GM21737 (cell line): ENCODE data around the gene ZSCAN2.

Experiments
- ATAC-seq: cut with Tn5 transposase; IDR thresholded peaks from one replicate; pipeline ENCODE4 v1.9.1; 2021; ENCODE audit warnings: mild to moderate bottlenecking, moderate library complexity; ENCODE audit not compliant: unreplicated experiment

The ZSCAN2 gene

GRCh38 chr15:84668221-84668982 is 67.6 kb downstream of the ZSCAN2 start:
- no peak for ATAC-seq

DNA sequence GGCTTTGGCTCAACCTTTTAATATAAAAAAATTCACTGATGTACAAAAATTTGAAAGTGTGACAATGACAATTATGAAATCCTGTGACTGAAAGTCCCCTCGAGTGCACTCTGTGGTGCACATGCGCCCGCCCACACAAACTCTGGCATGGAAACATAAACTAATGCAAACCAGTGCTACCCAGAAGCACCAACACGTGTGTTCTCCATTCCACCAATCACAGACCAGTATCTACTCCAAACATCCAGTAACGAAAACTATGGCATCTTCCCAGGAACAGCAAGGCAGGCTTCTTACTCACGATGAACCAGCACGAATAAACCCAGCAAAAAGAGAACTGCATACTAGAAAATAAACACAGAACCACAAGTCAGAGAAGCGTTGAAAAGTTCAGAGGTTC is 68.9 kb downstream of the ZSCAN2 start:
- ATAC-seq = no peak

GRCh38 chr15:84671211-84671610 is 70.4 kb downstream of the ZSCAN2 start:
- no peak for ATAC-seq
